CD4-positive, CD25-positive, alpha-beta regulatory T cell (primary cell): ENCODE measurements around the gene SNX17. TPM values are rescaled to one million over a fixed set of nuclear protein-coding genes. Genes with fewer than 3 reads are reported as not detected.

Experiments used
- ATAC-seq, 2 donors: fragments of 150-1000 bp; cut with Tn5 transposase; one replicate each; pipeline ENCODE4 v1.10.0; 2021; ENCODE audit warnings: low read depth in 2 of 2, moderate number of reproducible peaks in 2 of 2, moderate library complexity in 1 of 2
- DNase-seq, 3 donors: peaks; one replicate each; pipeline versions ENCODE4 v3.0.0 to v3.0.0-alpha.2; 2012 to 2022; ENCODE audit warnings: mixed read lengths in 1 of 3
- H3K27ac ChIP-seq: one replicate; pipeline ENCODE4 v1.7.0; 2013; ENCODE audit warnings: mild to moderate bottlenecking, low read length; ENCODE audit not compliant: insufficient read depth, poor library complexity, severe bottlenecking
- H3K27me3 ChIP-seq: one replicate; pipeline ENCODE4 v1.7.0; 2013; ENCODE audit warnings: low read length; ENCODE audit not compliant: control insufficient read depth, insufficient read depth
- H3K36me3 ChIP-seq: one replicate; pipeline ENCODE4 v1.7.0; 2013; ENCODE audit warnings: mild to moderate bottlenecking, low read length, moderate library complexity; ENCODE audit not compliant: control insufficient read depth, insufficient read depth
- H3K4me1 ChIP-seq: 2 replicates; pipeline ENCODE4 v1.7.0; 2013; ENCODE audit warnings: mild to moderate bottlenecking, low read length; ENCODE audit not compliant: insufficient read depth, control insufficient read depth, poor library complexity, severe bottlenecking
- H3K4me3 ChIP-seq: one replicate; pipeline ENCODE4 v1.7.0; 2013; ENCODE audit warnings: low read depth, mild to moderate bottlenecking, low read length, moderate library complexity
- H3K9me3 ChIP-seq, 2 experiments: 1 replicate in 1 of 2; 2 replicates in 1 of 2; pipeline ENCODE4 v1.7.0; 2013; ENCODE audit warnings: low read length in 2 of 2, mild to moderate bottlenecking in 1 of 2, moderate library complexity in 1 of 2; ENCODE audit not compliant: control insufficient read depth in 2 of 2
- H3K27ac Mint-ChIP-seq, 3 donors: one replicate each; pipeline ENCODE4 v1.8.0; 2020 to 2022; ENCODE audit warnings: mild to moderate bottlenecking in 3 of 3, mixed read lengths in 3 of 3, moderate library complexity in 2 of 3
- H3K27me3 Mint-ChIP-seq: one replicate; pipeline ENCODE4 v1.8.0; 2022; ENCODE audit warnings: mild to moderate bottlenecking, mixed read lengths
- H3K36me3 Mint-ChIP-seq: one replicate; pipeline ENCODE4 v1.8.0; 2020; ENCODE audit warnings: mixed read lengths
- H3K4me1 Mint-ChIP-seq, 4 donors: one replicate each; pipeline ENCODE4 v1.8.0; 2020 to 2022; ENCODE audit warnings: mixed read lengths in 4 of 4, mild to moderate bottlenecking in 1 of 4
- H3K4me3 Mint-ChIP-seq, 4 donors: one replicate each; pipeline ENCODE4 v1.8.0; 2020 to 2022; ENCODE audit warnings: mild to moderate bottlenecking in 4 of 4, mixed read lengths in 4 of 4, moderate library complexity in 3 of 4
- H3K9me3 Mint-ChIP-seq, 7 donors: one replicate each; pipeline ENCODE4 v1.8.0; 2020 to 2022; ENCODE audit warnings: mixed read lengths in 7 of 7, mild to moderate bottlenecking in 3 of 7, moderate library complexity in 2 of 7
- polyA plus RNA-seq, 4 donors: library from polyadenylated mRNA; unstranded; fragments of 300-500 nt; fragmentation: Illumina TruSeq; gene quantifications; one replicate each; pipeline ENCODE4 v1.2.3, GENCODE V29; 2021
- total RNA-seq: library from RNA; stranded (reverse); gene quantifications from one replicate; pipeline ENCODE4 v1.2.3, GENCODE V29; 2022

The SNX17 gene
- total and polyA plus RNA-seq, 5 donors from 2014 or later: 85.5 to 262 (median 229) TPM

DNA sequence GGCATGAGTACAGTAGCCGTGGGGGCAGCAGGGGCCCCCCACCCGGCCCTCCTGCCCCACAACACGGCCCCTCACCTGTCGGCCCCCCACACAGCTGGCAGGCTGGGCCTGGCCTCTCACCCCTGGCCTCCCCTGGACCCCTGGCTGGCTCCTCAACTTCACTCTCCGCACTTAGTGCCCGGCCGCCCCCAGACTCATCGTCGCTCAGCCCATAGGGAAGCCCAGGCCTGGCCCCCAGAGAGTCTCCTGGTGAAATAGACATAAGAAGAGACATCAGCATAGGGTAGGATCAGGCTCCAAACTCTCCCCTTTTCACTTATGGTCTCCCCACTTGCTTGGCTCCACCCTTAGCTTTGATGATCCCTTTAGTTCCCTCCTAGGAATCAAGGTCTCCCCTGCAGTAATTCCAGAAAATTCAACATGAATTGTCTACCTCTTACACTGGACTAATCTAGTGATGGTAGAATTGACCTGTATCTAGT is 8.4 kb downstream of the SNX17 start:
- H3K4me3 Mint-ChIP-seq: peak overlapping the region; percentile 87 to 93 (median 92)
- H3K4me3 ChIP-seq: no peak overlapping the region
- DNase-seq (no peak), ATAC-seq (no peak)
- no peaks in the 10 kb centered on the region for H3K27me3 ChIP-seq
- peaks cover 23% of the 10 kb centered on the region for H3K36me3 Mint-ChIP-seq
- no peaks in the 10 kb centered on the region for H3K9me3 Mint-ChIP-seq
- H3K27ac Mint-ChIP-seq: peak overlapping the region; percentile 56 to 93 (median 88)
- H3K27ac ChIP-seq: peak overlapping the region; percentile 88
- H3K9me3 ChIP-seq: no peaks in the 10 kb centered on the region
- peaks cover 21% of the 10 kb centered on the region for H3K4me1 ChIP-seq
- H3K36me3 ChIP-seq: peaks cover 63% of the 10 kb centered on the region
- H3K4me1 Mint-ChIP-seq: peaks cover 7 to 34% (median 26%) of the 10 kb centered on the region in 4 donors
- H3K27me3 Mint-ChIP-seq: no peaks in the 10 kb centered on the region

- DNase-seq: no peak
- Histone ChIP-seq H3K4me3 (peak overlapping the region; percentile 67), H3K27me3 (no peaks in the 10 kb centered on the region), H3K9me3 (no peaks in the 10 kb centered on the region), H3K27ac (peak overlapping the region; percentile 88), H3K4me1 (peaks cover 21% of the 10 kb centered on the region), H3K36me3 (peaks cover 64% of the 10 kb centered on the region)
- peak overlapping the region; percentile 87 to 93 (median 92) for H3K4me3 Mint-ChIP-seq
- peaks cover 29% of the 10 kb centered on the region for H3K36me3 Mint-ChIP-seq
- H3K27me3 Mint-ChIP-seq: no peaks in the 10 kb centered on the region
- peaks cover 7 to 32% (median 26%) of the 10 kb centered on the region in 4 donors for H3K4me1 Mint-ChIP-seq
- no peaks in the 10 kb centered on the region for H3K9me3 Mint-ChIP-seq
- H3K27ac Mint-ChIP-seq: peak overlapping the region; percentile 88 to 97 (median 93)
- no peak for ATAC-seq
Measured at GRCh38 chr2:27379383-27379835, 9.0 kb downstream of the SNX17 start.

- peaks cover 7 to 27% (median 22%) of the 10 kb centered on the region in 4 donors for H3K4me1 Mint-ChIP-seq
- peak overlapping the region; percentile 67 for H3K4me3 ChIP-seq
- peaks cover 21% of the 10 kb centered on the region for H3K4me1 ChIP-seq
- DNase-seq (peak; percentile 27 to 69 (median 49)), ATAC-seq (no peak)
- H3K9me3 Mint-ChIP-seq: no peaks in the 10 kb centered on the region
- peak overlapping the region; percentile 88 for H3K27ac ChIP-seq
- H3K36me3 ChIP-seq: peaks cover 64% of the 10 kb centered on the region
- peaks cover 27% of the 10 kb centered on the region for H3K36me3 Mint-ChIP-seq
- no peaks in the 10 kb centered on the region for H3K9me3 ChIP-seq
- no peaks in the 10 kb centered on the region for H3K27me3 Mint-ChIP-seq
- peak overlapping the region; percentile 88 to 97 (median 93) for H3K27ac Mint-ChIP-seq
- peak overlapping the region; percentile 87 to 93 (median 92) for H3K4me3 Mint-ChIP-seq
- H3K27me3 ChIP-seq: no peaks in the 10 kb centered on the region
Measured at GRCh38 chr2:27379836-27380625, 9.6 kb downstream of the SNX17 start.

DNA sequence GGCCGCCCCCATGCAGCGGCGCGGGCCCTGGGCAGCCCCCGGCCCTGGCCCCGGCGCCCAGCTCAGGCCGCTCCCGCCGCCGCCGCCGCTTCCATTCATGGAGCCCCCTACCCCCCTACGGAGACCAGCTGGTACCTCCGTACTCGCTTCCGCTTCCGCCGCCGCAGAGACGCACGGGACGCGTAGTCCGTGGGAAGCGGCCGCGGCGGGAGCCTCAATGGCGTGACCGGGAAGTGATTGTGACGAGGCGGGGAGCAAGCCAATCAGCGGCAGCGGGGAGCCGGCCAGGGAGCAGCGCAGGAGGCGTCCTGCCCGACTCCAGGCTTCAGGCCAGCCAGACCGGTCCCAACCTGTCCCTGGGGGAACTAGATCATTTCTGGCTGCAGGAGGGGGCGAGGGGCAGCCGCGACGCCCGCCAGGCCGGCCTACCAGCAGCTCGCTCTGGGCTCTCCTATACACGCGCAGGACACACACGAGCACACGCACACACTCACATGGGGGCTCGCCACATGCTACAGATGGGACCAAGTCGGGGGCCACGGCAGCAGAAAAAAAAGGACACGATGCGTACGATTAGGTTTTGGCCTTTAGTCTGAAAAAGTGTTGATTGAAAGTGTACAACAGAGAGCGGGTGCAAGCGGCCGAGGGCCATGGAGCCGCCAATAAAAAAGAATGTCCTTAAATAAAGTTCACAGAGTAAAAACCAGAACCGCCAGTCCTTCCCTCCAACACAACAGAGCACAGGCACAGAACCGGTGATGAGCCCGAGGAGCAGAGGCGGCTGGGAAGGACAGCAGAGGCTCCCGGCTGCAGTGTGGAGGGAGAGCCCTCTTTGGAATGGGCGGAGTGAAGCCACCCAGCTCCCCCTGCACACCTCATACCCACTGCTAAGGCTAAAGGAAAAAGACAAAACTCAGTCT is 10.5 kb downstream of the SNX17 start, which contains the start of gene ZNF513:
ZNF513 (minus strand) TSS at position 109 of the 920 bp plus-strand sequence. CDS start 208 bp downstream, outside the sequence.
- Histone ChIP-seq H3K9me3 (no peaks in the 10 kb centered on the region), H3K27ac (peak within 1 kb of the TSS; percentile 88), H3K27me3 (no peaks in the 10 kb centered on the region), H3K4me1 (peaks cover 21% of the 10 kb centered on the region), H3K4me3 (peak within 1 kb of the TSS; percentile 67), H3K36me3 (peaks cover 64% of the 10 kb centered on the region)
- Mint-ChIP-seq H3K4me1 (peaks cover 11 to 30% (median 23%) of the 10 kb centered on the region in 4 donors), H3K9me3 (no peaks in the 10 kb centered on the region), H3K27ac (peak within 1 kb of the TSS; percentile 90 to 97 (median 93)), H3K27me3 (no peaks in the 10 kb centered on the region), H3K36me3 (peaks cover 34% of the 10 kb centered on the region), H3K4me3 (peak within 1 kb of the TSS; percentile 87 to 95 (median 92))
- peak; percentile 82 to 94 (median 85) for DNase-seq
- ATAC-seq: peak; percentile 92 to 95

DNA sequence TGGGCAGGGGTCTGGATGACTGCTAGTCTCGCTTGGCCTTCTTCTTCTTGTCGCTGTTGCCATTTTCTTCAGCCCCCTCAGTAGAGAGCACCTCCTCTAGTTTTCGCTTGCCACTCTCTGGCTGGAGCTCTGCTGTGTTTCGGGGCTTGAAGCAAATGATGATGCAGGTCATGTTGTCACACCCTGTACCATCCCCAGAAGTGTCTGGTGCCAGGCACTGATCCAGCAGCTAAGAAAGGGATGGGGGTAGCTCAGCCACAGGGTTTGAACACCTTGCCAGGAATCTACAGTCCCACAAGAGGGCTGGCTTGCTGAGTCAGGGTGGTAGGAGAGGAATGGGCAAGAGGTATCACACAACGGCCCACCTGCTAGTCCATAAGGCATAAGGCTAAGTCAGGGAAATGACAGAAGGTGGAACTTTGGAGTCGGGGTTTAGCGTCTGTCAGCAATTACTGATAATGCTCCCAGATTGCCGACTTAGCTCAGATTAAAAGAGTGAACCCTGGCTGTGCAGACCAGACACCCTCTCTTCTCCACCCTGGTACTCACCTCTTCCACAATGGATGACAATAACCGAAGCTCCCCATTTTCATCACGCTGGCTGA is 11.3 kb downstream of the SNX17 start:
- Mint-ChIP-seq H3K4me1 (peaks cover 12 to 32% (median 23%) of the 10 kb centered on the region in 4 donors), H3K9me3 (no peaks in the 10 kb centered on the region), H3K27me3 (no peaks in the 10 kb centered on the region), H3K36me3 (peaks cover 28% of the 10 kb centered on the region), H3K4me3 (peak overlapping the region; percentile 84 to 95 (median 86)), H3K27ac (peak overlapping the region; percentile 32 to 97 (median 93))
- ATAC-seq (no peak), DNase-seq (no peak)
- Histone ChIP-seq H3K27ac (peak overlapping the region; percentile 88), H3K4me3 (no peak overlapping the region), H3K4me1 (peaks cover 21% of the 10 kb centered on the region), H3K36me3 (peaks cover 62% of the 10 kb centered on the region), H3K9me3 (no peaks in the 10 kb centered on the region), H3K27me3 (no peaks in the 10 kb centered on the region)

DNA sequence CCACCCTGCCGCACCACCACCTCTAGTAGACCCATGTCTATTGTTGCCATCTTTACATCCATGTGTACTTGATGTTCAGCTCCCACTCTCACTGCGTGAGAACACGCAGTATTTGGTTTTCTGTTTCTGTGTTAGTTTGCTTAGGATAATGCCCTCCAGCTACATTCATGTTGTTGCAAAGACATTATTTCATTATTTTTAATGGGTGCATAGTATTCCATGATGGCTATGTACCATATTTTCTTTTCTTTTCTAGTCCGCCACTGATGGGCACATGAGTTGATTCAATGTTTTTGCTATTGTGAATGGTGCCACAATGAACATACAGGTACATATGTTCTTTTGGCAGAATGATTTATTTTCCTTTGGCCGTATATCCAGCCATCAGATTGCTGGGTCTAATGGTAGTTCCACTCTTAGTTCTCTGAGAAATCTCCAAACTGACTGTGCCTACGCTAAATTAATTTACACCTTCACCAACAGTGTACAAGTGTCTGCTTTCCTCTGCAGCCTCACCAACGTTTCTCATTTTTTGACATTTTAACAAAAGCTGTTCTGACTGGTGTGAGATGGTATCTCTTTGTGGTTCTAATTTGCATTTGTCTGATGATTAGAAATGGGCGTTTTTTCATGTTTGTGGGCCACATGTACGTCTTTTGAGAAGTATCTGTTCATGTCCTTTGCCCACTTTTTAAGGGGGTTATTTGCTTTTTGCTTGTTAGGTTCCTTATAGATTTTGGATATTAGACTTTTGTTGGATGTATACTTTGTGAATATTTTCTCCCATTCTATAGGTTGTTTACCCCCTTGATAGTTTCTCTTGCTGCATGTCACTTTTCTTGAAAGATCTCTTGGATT is 20.6 kb downstream of the SNX17 start:
- H3K27ac Mint-ChIP-seq: peak overlapping the region; percentile 99
- Histone ChIP-seq H3K4me3 (peak overlapping the region; percentile 73), H3K36me3 (peaks cover 4% of the 10 kb centered on the region), H3K9me3 (no peaks in the 10 kb centered on the region), H3K4me1 (peaks cover 29% of the 10 kb centered on the region), H3K27ac (peak overlapping the region; percentile 87), H3K27me3 (no peaks in the 10 kb centered on the region)
- H3K9me3 Mint-ChIP-seq: no peaks in the 10 kb centered on the region
- peak overlapping the region; percentile 71 to 87 (median 80) for H3K4me3 Mint-ChIP-seq
- ATAC-seq (peak; percentile 78), DNase-seq (peak; percentile 17 to 88 (median 85))
- H3K27me3 Mint-ChIP-seq: no peaks in the 10 kb centered on the region
- peaks cover 14 to 51% (median 33%) of the 10 kb centered on the region in 4 donors for H3K4me1 Mint-ChIP-seq
- peaks cover 12% of the 10 kb centered on the region for H3K36me3 Mint-ChIP-seq
